NCI-H2171 (cell line): ENCODE data around the gene TMEM63A.
"Not testable (repeated sequence)": the region's sequence is repeated elsewhere in the genome, so short reads cannot be mapped to it uniquely, and the experiment has no call there.

Experiments
- DNase-seq: peaks from one replicate; lab custom pipeline; 2025; lab: John Stamatoyannopoulos, UW

Gene TMEM63A

GRCh38 chr1:225796097-225796496 lies 86.1 kb downstream of the TMEM63A start:
- not testable (repeated sequence) for DNase-seq
